Activated naive CD8-positive, alpha-beta T cell treated with anti-CD3 and anti-CD28 coated beads for 36 hours (primary cell): ENCODE results near the gene FANCM. TPM values are rescaled to one million over a fixed set of nuclear protein-coding genes. Genes with fewer than 3 reads are reported as not detected.

ENCODE experiments used
- DNase-seq: peaks from one replicate; pipeline ENCODE4 v3.0.0; 2021
- H3K27ac Mint-ChIP-seq: one replicate; pipeline ENCODE4 v1.8.0; 2022; ENCODE audit warnings: mild to moderate bottlenecking, moderate library complexity, mixed read lengths
- H3K27me3 Mint-ChIP-seq: one replicate; pipeline ENCODE4 v1.8.0; 2022; ENCODE audit warnings: mild to moderate bottlenecking, mixed read lengths
- H3K36me3 Mint-ChIP-seq: one replicate; pipeline ENCODE4 v1.8.0; 2021; ENCODE audit warnings: mild to moderate bottlenecking, mixed read lengths
- H3K4me1 Mint-ChIP-seq: one replicate; pipeline ENCODE4 v1.8.0; 2021; ENCODE audit warnings: mixed read lengths
- H3K4me3 Mint-ChIP-seq: one replicate; pipeline ENCODE4 v1.8.0; 2022; ENCODE audit warnings: mild to moderate bottlenecking, moderate library complexity, mixed read lengths
- H3K9me3 Mint-ChIP-seq: one replicate; pipeline ENCODE4 v1.8.0; 2022; ENCODE audit warnings: mixed read lengths
- total RNA-seq, 2 experiments: library from RNA; stranded (reverse); gene quantifications; one replicate each; pipeline ENCODE4 v1.2.3, GENCODE V29; 2021

Gene FANCM
- total RNA-seq, 2 experiments from 2014 or later: 11.4 to 13.3 TPM

DNA sequence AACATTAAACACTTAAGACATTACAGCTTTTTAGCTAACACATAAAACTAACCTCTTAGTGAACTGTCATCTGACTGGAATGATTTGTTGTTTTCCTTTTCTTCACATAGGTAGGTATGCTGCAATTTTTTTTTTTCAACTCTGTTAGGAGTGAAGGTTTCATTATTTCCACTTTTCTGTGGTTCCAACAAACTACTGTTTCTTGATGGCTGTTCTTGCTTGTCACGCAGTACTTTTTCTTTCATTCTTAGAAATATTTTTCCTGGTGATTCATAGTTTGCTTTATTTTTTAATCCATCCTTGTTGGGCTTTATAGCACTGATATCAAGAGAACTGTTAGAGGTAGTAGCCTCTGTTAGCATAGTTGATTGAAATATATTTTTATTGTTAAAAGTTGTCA, 111.0 kb downstream of the FANCM start:
- no peaks in the 10 kb centered on the region for H3K9me3 Mint-ChIP-seq
- DNase-seq: no peak
- H3K4me3 Mint-ChIP-seq: no peak overlapping the region
- H3K27ac Mint-ChIP-seq: no peak overlapping the region
- H3K27me3 Mint-ChIP-seq: no peaks in the 10 kb centered on the region
- H3K36me3 Mint-ChIP-seq: peaks cover 20% of the 10 kb centered on the region
- peaks cover 12% of the 10 kb centered on the region for H3K4me1 Mint-ChIP-seq

DNA sequence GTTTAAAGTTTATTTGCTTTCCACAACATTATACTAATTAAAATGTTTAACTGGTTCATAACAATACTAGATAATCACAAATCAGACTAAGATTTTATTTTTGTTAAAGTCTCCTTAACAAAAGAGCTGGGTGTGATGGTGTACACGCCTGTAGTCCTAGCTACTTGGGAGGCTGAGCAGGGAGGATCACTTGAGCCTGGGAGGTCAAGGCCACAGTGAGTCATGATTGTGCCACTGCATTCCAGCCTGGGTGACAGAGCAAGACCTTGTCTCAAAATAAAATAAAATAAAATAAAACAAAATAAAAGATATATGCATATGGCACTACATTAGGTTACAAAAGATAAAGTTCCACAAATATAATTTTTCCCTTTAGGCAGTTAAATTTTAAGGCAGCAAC, 111.7 kb downstream of the FANCM start:
- peaks cover 14% of the 10 kb centered on the region for H3K36me3 Mint-ChIP-seq
- H3K27me3 Mint-ChIP-seq: no peaks in the 10 kb centered on the region
- no peaks in the 10 kb centered on the region for H3K9me3 Mint-ChIP-seq
- no peak overlapping the region for H3K4me3 Mint-ChIP-seq
- no peak overlapping the region for H3K27ac Mint-ChIP-seq
- peaks cover 16% of the 10 kb centered on the region for H3K4me1 Mint-ChIP-seq
- no peak for DNase-seq

DNA sequence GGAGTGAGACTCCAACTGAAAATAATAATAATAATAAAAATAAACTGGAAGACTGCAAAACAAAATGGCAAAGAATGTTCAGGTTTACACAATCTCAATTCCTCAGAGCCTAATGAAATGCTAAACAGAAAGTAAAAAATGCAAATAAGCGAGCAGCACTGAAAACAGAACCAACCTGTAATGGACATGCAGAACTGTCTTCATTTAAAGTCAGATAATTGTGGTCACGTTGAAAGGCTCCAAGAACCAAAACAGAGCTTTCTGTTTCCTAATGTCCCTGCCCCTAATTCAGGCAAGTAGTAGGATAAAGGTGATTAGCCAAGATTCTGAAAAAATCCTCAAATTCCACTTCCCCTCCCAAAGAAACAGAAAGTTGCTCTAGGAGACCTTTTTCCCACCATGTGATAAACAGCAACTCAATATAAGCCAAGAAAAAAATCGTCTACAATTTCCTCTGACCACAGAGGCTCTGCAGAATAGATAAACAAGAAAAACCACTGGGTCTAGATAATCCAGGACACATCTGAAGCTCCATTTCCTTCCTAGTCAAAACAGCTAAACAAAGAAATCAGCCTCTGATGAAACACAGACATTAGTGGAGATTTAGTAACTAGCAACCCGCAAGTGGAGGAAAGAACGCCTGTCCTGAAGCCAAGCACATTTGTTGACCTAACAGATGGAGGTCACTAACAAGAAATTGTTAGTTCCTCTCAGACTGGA, 114.3 kb downstream of the FANCM start:
- peaks cover 14% of the 10 kb centered on the region for H3K36me3 Mint-ChIP-seq
- no peak for DNase-seq
- peak overlapping the region; percentile 18 for H3K4me3 Mint-ChIP-seq
- peaks cover 19% of the 10 kb centered on the region for H3K4me1 Mint-ChIP-seq
- H3K27me3 Mint-ChIP-seq: no peaks in the 10 kb centered on the region
- peaks cover 3% of the 10 kb centered on the region for H3K9me3 Mint-ChIP-seq
- H3K27ac Mint-ChIP-seq: peak overlapping the region; percentile 29

Other genes with a start within 250 kb of the FANCM start
- 10 to 100 TPM in 1 of 2 experiments, 1 to 10 TPM in 1; 9.7 to 11.0 TPM for gene KLHL28, start 174.0 kb upstream of the FANCM start, total RNA-seq
- gene TOGARAM1, start 173.7 kb upstream of the FANCM start, total RNA-seq: 1 to 10 TPM; 6.2 to 7.5 TPM
- gene PRPF39, start 51.8 kb upstream of the FANCM start, total RNA-seq: 10 to 100 TPM; 45.4 to 46.8 TPM
- 10 to 100 TPM; 70.2 to 75.6 TPM for gene FKBP3, start 1.4 kb upstream of the FANCM start, total RNA-seq
- gene MIS18BP1, start 117.3 kb downstream of the FANCM start, total RNA-seq: 10 to 100 TPM; 37.6 to 40.7 TPM